ENCODE measurements around the gene PHC3.
A peak's percentile ranks its signal among the peaks of the same experiment; 100 is the strongest.

The PHC3 gene

GRCh38 chr3:170046269-170047132 is 135.0 kb downstream of the PHC3 start:
- Histone ChIP-seq H3K4me1 (ENCODE audit: insufficient read depth, low read length) (no peaks in the 10 kb centered on the region; the same call in 1 of the 2 replicates), H3K27me3 (ENCODE audit: insufficient read depth, low read length) (no peaks in the 10 kb centered on the region), H3K36me3 (ENCODE audit: insufficient read depth, low read depth, low read length) (no peaks in the 10 kb centered on the region), H3K9me3 (ENCODE audit: insufficient read depth, low read depth, low read length) (no peaks in the 10 kb centered on the region), H3K27ac (ENCODE audit: low read length) (no peak overlapping the region), H3K4me3 (ENCODE audit: low read length) (no peak overlapping the region), H3K9ac (ENCODE audit: low read depth, low read length) (no peak overlapping the region)

DNA sequence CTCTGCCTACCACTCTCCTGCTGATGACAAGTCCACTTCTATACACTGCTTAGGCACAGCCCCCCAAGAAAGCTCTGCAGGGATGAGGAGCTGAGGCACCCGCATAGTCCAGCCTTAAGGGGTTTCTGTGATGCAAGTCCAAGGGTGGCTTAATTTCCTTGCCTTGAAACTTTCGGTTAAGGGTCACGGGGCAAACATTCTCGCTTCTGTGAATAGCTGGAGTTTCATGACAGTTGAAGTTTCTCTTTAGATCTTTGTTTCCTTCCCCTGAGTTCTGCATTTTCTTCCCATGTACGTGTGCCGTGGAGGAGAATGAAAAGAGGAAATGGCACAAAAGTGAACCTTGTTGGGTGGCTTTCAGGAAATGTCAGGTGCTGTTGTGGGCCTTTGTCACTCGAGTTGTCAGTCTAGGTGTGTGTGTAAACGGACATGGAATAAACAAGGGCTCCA is 136.7 kb downstream of the PHC3 start:
- peaks cover 12% of the 10 kb centered on the region for H3K27me3 ChIP-seq (ENCODE audit: insufficient read depth, low read length)
- no peaks in the 10 kb centered on the region for H3K36me3 ChIP-seq (ENCODE audit: insufficient read depth, low read depth, low read length)
- H3K9ac ChIP-seq (ENCODE audit: low read depth, low read length): no peak overlapping the region
- no peaks in the 10 kb centered on the region for H3K9me3 ChIP-seq (ENCODE audit: insufficient read depth, low read depth, low read length)
- H3K4me3 ChIP-seq (ENCODE audit: low read length): no peak overlapping the region
- H3K27ac ChIP-seq (ENCODE audit: low read length): no peak overlapping the region
- peaks cover 7% of the 10 kb centered on the region; the same call in 1 of the 2 replicates for H3K4me1 ChIP-seq (ENCODE audit: insufficient read depth, low read length)

DNA sequence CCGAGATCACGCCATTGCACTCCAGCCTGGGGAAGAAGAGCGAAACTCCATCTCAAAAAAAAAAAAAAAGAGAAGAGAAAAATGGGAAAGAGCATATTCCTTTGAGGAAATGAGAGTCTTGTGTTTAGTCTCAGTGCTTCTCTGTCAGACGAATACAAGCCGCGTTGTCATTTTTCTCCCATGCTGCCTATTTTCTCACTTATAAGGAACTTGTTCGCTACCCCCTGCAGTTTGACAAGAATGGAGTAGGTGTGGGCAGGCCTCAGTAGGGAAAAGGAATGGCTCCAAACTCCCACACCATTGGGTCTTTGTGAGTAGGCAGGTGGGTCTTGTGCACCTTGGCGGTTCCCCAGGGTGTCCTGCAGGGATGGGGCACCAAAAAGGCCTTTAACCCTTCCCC is 137.3 kb downstream of the PHC3 start:
- Histone ChIP-seq H3K4me3 (ENCODE audit: low read length) (no peak overlapping the region), H3K9ac (ENCODE audit: low read depth, low read length) (no peak overlapping the region), H3K27me3 (ENCODE audit: insufficient read depth, low read length) (peaks cover 18% of the 10 kb centered on the region), H3K36me3 (ENCODE audit: insufficient read depth, low read depth, low read length) (no peaks in the 10 kb centered on the region), H3K27ac (ENCODE audit: low read length) (no peak overlapping the region), H3K4me1 (ENCODE audit: insufficient read depth, low read length) (peaks cover 7% of the 10 kb centered on the region; the same call in 1 of the 2 replicates), H3K9me3 (ENCODE audit: insufficient read depth, low read depth, low read length) (no peaks in the 10 kb centered on the region)

DNA sequence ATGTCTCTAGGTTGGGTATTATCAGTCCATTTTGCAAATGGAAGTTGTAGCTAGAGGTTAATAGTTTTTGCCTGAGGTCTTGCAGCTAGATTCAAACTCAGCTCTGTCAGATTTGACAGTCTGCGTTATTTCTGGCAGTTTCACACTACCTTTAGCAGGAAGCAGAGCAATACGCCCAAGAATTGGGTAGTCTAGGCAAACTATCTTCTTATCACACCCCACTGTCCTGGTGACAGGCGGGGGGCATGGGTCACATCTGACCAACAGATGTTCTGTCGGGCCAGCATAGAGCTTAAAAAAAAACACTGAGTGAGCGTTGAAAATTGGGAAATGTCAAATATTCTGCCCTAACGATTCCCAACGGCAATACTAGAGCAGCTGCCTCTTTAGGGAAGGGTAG is 138.0 kb downstream of the PHC3 start:
- no peak overlapping the region for H3K9ac ChIP-seq (ENCODE audit: low read depth, low read length)
- peaks cover 25% of the 10 kb centered on the region for H3K27me3 ChIP-seq (ENCODE audit: insufficient read depth, low read length)
- H3K36me3 ChIP-seq (ENCODE audit: insufficient read depth, low read depth, low read length): no peaks in the 10 kb centered on the region
- no peak overlapping the region for H3K4me3 ChIP-seq (ENCODE audit: low read length)
- H3K4me1 ChIP-seq (ENCODE audit: insufficient read depth, low read length): peaks cover 7% of the 10 kb centered on the region; the same call in 1 of the 2 replicates
- no peak overlapping the region for H3K27ac ChIP-seq (ENCODE audit: low read length)
- H3K9me3 ChIP-seq (ENCODE audit: insufficient read depth, low read depth, low read length): no peaks in the 10 kb centered on the region

GRCh38 chr3:170040418-170040817 is 141.1 kb downstream of the PHC3 start:
- Histone ChIP-seq H3K27ac (ENCODE audit: low read length) (no peak overlapping the region), H3K36me3 (ENCODE audit: insufficient read depth, low read depth, low read length) (no peaks in the 10 kb centered on the region), H3K4me1 (ENCODE audit: insufficient read depth, low read length) (peaks cover 7% of the 10 kb centered on the region; the same call in 1 of the 2 replicates), H3K27me3 (ENCODE audit: insufficient read depth, low read length) (peaks cover 30% of the 10 kb centered on the region), H3K9me3 (ENCODE audit: insufficient read depth, low read depth, low read length) (no peaks in the 10 kb centered on the region), H3K4me3 (ENCODE audit: low read length) (peak overlapping the region; percentile 49; the same call in 1 of the 2 replicates), H3K9ac (ENCODE audit: low read depth, low read length) (peak overlapping the region; percentile 57; the same call in 1 of the 2 replicates)

GRCh38 chr3:170038434-170039110 is 143.0 kb downstream of the PHC3 start:
- Histone ChIP-seq H3K27ac (ENCODE audit: low read length) (no peak overlapping the region), H3K9ac (ENCODE audit: low read depth, low read length) (peak overlapping the region; percentile 58; the same call in 1 of the 2 replicates), H3K9me3 (ENCODE audit: insufficient read depth, low read depth, low read length) (no peaks in the 10 kb centered on the region), H3K36me3 (ENCODE audit: insufficient read depth, low read depth, low read length) (no peaks in the 10 kb centered on the region), H3K4me3 (ENCODE audit: low read length) (peak overlapping the region; percentile 85), H3K4me1 (ENCODE audit: insufficient read depth, low read length) (peaks cover 7% of the 10 kb centered on the region; the same call in 1 of the 2 replicates), H3K27me3 (ENCODE audit: insufficient read depth, low read length) (peaks cover 30% of the 10 kb centered on the region)
